Body of pancreas (tissue), 4 donors: ENCODE results near the gene FAM78A. TPM values are rescaled to one million over a fixed set of nuclear protein-coding genes. Genes with fewer than 3 reads are reported as not detected.
"Not testable (repeated sequence)": the region's sequence is repeated elsewhere in the genome, so short reads cannot be mapped to it uniquely, and the experiment has no call there.

Experiments
- ATAC-seq: fragments of 150-250 bp; one replicate; pipeline ENCODE4 v1.9.1; 2016
- DNase-seq, 4 donors: peaks; one replicate each; pipeline ENCODE4 v3.0.0-alpha.2; 2019
- H3K27ac ChIP-seq, 4 donors: fragments of 200-600 bp; sonication (generic); 1 replicate in 3 of 4; 2 replicates in 1 of 4; pipeline versions ENCODE4 v1.5.1 to v1.6.1; 2016 to 2019; ENCODE audit warnings: mild to moderate bottlenecking in 1 of 4, mixed read lengths in 1 of 4, moderate library complexity in 1 of 4
- H3K27me3 ChIP-seq, 2 donors: fragments of 200-600 bp; sonication (generic); one replicate each; pipeline ENCODE4 v1.6.0; 2016; ENCODE audit warnings: mild to moderate bottlenecking in 1 of 2
- H3K36me3 ChIP-seq, 2 donors: fragments of 200-600 bp; sonication (generic); replicated peaks in 1 of 2; 2 replicates each; pipeline ENCODE4 v1.5.1; 2016; ENCODE audit warnings: low read depth in 2 of 2; ENCODE audit not compliant: insufficient read depth in 1 of 2
- H3K4me1 ChIP-seq: fragments of 200-600 bp; sonication (generic); one replicate; pipeline ENCODE4 v1.6.0; 2016
- H3K4me3 ChIP-seq, 2 donors: fragments of 200-600 bp; sonication (generic); 1 replicate in 1 of 2; 2 replicates in 1 of 2; pipeline ENCODE4 v1.5.1; 2016 to 2019
- H3K9me3 ChIP-seq, 3 donors: fragments of 200-600 bp; sonication (generic); 1 replicate in 2 of 3; 2 replicates in 1 of 3; pipeline ENCODE4 v1.5.1; 2016
- CTCF ChIP-seq, 7 experiments: fragments of 450-650 bp in 4 of 7; fragments of 200-600 bp in 3 of 7; sonication (generic) in 3 of 7; IDR thresholded peaks; one replicate each; pipeline ENCODE4 v1.5.1; 2016 to 2019; ENCODE audit warnings: antibody characterized with exemption in 7 of 7
- POLR2A ChIP-seq, 3 donors: fragments of 450-650 bp; IDR thresholded peaks; one replicate each; pipeline ENCODE4 v1.6.1; 2016; ENCODE audit warnings: antibody characterized with exemption in 3 of 3, mild to moderate bottlenecking in 2 of 3
- WGBS, 2 donors: methylation state at CpG; one replicate each; pipeline ENCODE4 v1.1.5; 2017; 5-methylcytosine and 5-hydroxymethylcytosine counted together
- intact Hi-C: fragments of 100-400 bp; cut with DNase I; formaldehyde crosslinking; loops from one replicate; pipeline ENCODE4 v1.15.1; 2023
- total RNA-seq, 2 donors: library from RNA; depleted of rRNA; stranded (reverse); fragments of >200 nt; gene quantifications; one replicate each; pipeline ENCODE4 v1.1.0, GENCODE V29; 2016

FAM78A gene
- total RNA-seq, 2 donors from 2014 or later: under 0.01 to 0.78 TPM

- DNase-seq (no peak), ATAC-seq (no peak)
- Histone ChIP-seq H3K27me3 (no peaks in the 10 kb centered on the region), H3K27ac (peak overlapping the region in 1 of 4 donors; percentile 70), H3K4me1 (no peaks in the 10 kb centered on the region), H3K9me3 (no peaks in the 10 kb centered on the region), H3K36me3 (no peaks in the 10 kb centered on the region), H3K4me3 (no peak overlapping the region)
- 78 to 85% methylated on average over 14 of the region's 14 CpGs for whole genome bisulfite sequencing, 2 donors
- TF ChIP-seq CTCF (IDR thresholded peaks at IDR 0.05) (no peak), POLR2A (IDR thresholded peaks at IDR 0.05) (no peak)
- intact Hi-C loops: no loop called here
Observed at GRCh38 chr9:131254626-131255025, 21.7 kb downstream of the FAM78A start.

GRCh38 chr9:131253891-131254491 lies 22.3 kb downstream of the FAM78A start:
- peak overlapping the region in 1 of 4 donors; percentile 70 for H3K27ac ChIP-seq
- H3K4me3 ChIP-seq: no peak overlapping the region
- 69 to 73% methylated on average over 13 to 14 of the region's 14 CpGs for WGBS, 2 donors
- DNase-seq: peak in 1 of 4 donors; percentile 71
- ATAC-seq: no peak
- H3K9me3 ChIP-seq: no peaks in the 10 kb centered on the region
- no peaks in the 10 kb centered on the region for H3K4me1 ChIP-seq
- H3K36me3 ChIP-seq: no peaks in the 10 kb centered on the region
- intact Hi-C loops: no loop called here
- H3K27me3 ChIP-seq: no peaks in the 10 kb centered on the region
- peak in 1 of 3 donors; percentile 36 for TF ChIP-seq POLR2A (IDR thresholded peaks at IDR 0.05)
- no peak for TF ChIP-seq CTCF (IDR thresholded peaks at IDR 0.05)

- Histone ChIP-seq H3K4me1 (no peaks in the 10 kb centered on the region), H3K4me3 (no peak overlapping the region), H3K27ac (peak overlapping the region in 1 of 4 donors; percentile 70), H3K9me3 (no peaks in the 10 kb centered on the region), H3K27me3 (no peaks in the 10 kb centered on the region), H3K36me3 (no peaks in the 10 kb centered on the region)
- WGBS, 2 donors: 52 to 81% methylated on average over 7 to 23 of the region's 23 CpGs
- intact Hi-C loops: no loop called here
- no peak for ATAC-seq
- no peak for DNase-seq
- no peak for TF ChIP-seq CTCF (IDR thresholded peaks at IDR 0.05)
- peak in 1 of 3 donors; percentile 14 for TF ChIP-seq POLR2A (IDR thresholded peaks at IDR 0.05)
Observed at GRCh38 chr9:131252120-131252519, 24.2 kb downstream of the FAM78A start.

- H3K36me3 ChIP-seq: no peaks in the 10 kb centered on the region
- DNase-seq: no peak
- no peak overlapping the region for H3K27ac ChIP-seq
- no peak overlapping the region for H3K4me3 ChIP-seq
- H3K27me3 ChIP-seq: no peaks in the 10 kb centered on the region
- no peak for ATAC-seq
- no peaks in the 10 kb centered on the region for H3K9me3 ChIP-seq
- WGBS, 2 donors: 69 to 88% methylated on average over 4 of the region's 4 CpGs
- intact Hi-C loops: no loop called here
- H3K4me1 ChIP-seq: no peaks in the 10 kb centered on the region
- TF ChIP-seq CTCF (IDR thresholded peaks at IDR 0.05): no peak
- no peak for TF ChIP-seq POLR2A (IDR thresholded peaks at IDR 0.05)
Observed at GRCh38 chr9:131246618-131247017, 29.7 kb downstream of the FAM78A start.

- H3K27ac ChIP-seq, H3K27me3 ChIP-seq, ATAC-seq, H3K4me1 ChIP-seq, DNase-seq, H3K36me3 ChIP-seq, intact Hi-C loops, H3K9me3 ChIP-seq, H3K4me3 ChIP-seq: not testable (repeated sequence)
- 87 to 90% methylated on average over 5 of the region's 5 CpGs for WGBS, 2 donors
Observed at GRCh38 chr9:131244331-131244730, 32.0 kb downstream of the FAM78A start.
